Bronchus fibroblast of lung (primary cell): Measurements from ENCODE around the gene MEGF6. TPM values are rescaled to one million over a fixed set of nuclear protein-coding genes. Genes with fewer than 3 reads are reported as not detected.

Source experiments
- total RNA-seq: library from RNA; depleted of rRNA; stranded (reverse); fragments of >200 nt; gene quantifications from 2 replicates; pipeline ENCODE4 v1.2.3, GENCODE V29; 2015

The MEGF6 gene, protein sequence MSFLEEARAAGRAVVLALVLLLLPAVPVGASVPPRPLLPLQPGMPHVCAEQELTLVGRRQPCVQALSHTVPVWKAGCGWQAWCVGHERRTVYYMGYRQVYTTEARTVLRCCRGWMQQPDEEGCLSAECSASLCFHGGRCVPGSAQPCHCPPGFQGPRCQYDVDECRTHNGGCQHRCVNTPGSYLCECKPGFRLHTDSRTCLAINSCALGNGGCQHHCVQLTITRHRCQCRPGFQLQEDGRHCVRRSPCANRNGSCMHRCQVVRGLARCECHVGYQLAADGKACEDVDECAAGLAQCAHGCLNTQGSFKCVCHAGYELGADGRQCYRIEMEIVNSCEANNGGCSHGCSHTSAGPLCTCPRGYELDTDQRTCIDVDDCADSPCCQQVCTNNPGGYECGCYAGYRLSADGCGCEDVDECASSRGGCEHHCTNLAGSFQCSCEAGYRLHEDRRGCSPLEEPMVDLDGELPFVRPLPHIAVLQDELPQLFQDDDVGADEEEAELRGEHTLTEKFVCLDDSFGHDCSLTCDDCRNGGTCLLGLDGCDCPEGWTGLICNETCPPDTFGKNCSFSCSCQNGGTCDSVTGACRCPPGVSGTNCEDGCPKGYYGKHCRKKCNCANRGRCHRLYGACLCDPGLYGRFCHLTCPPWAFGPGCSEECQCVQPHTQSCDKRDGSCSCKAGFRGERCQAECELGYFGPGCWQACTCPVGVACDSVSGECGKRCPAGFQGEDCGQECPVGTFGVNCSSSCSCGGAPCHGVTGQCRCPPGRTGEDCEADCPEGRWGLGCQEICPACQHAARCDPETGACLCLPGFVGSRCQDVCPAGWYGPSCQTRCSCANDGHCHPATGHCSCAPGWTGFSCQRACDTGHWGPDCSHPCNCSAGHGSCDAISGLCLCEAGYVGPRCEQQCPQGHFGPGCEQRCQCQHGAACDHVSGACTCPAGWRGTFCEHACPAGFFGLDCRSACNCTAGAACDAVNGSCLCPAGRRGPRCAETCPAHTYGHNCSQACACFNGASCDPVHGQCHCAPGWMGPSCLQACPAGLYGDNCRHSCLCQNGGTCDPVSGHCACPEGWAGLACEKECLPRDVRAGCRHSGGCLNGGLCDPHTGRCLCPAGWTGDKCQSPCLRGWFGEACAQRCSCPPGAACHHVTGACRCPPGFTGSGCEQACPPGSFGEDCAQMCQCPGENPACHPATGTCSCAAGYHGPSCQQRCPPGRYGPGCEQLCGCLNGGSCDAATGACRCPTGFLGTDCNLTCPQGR (N-terminal part only)
- total RNA-seq, result 1.2 and 1.3 TPM in 2 replicates

DNA sequence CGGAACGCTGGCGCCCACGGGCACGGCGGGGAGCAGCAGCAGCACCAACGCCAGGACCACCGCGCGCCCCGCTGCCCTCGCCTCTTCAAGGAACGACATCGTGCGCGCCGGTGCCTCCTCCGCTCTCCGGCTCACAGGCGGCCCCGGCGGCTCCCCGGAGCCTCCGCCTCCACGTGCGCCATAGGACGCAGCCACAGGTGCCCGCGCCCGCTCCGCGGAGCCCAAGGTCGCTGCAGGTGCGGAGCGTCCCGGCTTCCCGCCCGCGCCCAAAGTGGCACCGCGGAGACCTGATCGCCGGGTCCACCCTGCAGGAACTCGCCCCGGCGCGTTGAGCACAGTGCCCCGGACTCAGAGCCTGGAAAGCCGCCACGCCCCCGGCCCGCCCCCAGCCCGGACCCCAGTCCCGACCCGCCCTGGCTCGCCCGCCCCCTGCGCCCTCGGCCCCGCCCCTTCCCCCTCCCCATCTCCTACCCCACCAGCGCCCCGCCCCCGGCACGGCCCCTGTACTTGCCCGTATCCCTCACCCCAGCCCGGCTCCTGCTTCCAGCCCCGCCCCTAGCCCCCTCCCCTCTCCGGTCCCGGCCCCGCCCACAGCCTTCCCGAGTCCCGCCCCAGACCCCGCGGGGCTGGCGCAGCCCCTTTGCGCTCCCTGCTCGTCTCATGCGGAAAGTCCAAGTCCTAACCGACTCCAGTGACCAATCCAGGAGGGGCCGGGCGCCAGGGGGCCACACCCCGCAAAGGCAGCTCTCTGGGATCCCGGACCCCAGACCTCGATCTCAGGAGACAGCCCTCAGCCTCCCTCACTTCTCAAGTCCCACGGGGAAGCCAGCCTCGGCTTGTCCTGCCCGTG is at the start of gene MEGF6:
Gene MEGF6, minus strand, starts transcription at position 339 of the 850 bp plus-strand sequence. Its CDS starts 240 bp downstream, at position 99.

GRCh38 chr1:3651930-3652547 is 40.7 kb upstream of the MEGF6 start, which contains the start of gene TP73:
Gene TP73 (plus strand): TSS chr1:3652516. CDS start chr1:3682366, 29,850 bp downstream.

DNA sequence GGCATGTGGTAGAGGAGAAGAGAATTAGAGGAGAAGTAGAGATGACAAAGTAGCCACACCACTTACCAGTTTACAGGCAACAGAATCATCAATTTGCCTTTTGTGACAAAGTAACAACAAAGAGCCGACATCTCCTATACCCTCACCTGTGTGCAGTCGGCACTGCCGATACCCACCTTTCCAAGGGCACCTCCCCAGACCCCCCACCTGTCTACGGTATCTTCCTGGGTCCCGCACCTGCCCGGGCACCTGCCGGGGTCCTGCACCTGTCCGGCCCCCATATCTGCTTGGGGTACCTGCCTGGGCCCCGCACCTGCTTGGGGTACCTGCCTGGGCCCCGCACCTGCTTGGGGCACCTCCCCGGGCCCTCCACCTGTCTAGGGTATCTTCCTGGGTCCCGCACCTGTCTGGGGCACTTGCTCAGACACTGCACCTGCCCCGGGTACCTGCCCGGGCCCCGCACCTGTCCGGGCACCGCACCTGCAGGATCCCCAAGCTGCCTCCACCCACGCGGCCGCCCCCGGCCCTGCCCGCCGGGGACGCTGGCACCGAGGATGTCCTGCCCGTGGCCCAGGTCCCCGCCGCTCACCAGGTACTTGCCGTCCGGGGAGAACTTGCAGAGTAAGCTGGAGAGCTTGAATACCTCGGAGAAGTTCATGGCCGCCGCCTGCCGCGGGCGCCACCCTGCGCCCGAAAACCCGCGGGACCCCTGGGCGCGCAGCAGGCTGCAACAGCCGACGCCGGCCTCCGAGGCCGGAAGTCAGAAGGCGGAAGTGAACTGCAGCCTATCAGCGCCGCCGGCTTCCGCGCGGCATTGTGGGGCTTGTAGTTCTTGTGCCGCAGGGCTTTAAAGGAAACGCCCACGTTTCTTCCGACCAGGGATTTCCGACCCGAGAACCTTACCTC is 38.3 kb upstream of the MEGF6 start, which contains the start of gene WRAP73:
Gene WRAP73, minus strand, starts transcription at position 762 of the 906 bp plus-strand sequence. Its CDS starts 104 bp downstream, at position 658.

DNA sequence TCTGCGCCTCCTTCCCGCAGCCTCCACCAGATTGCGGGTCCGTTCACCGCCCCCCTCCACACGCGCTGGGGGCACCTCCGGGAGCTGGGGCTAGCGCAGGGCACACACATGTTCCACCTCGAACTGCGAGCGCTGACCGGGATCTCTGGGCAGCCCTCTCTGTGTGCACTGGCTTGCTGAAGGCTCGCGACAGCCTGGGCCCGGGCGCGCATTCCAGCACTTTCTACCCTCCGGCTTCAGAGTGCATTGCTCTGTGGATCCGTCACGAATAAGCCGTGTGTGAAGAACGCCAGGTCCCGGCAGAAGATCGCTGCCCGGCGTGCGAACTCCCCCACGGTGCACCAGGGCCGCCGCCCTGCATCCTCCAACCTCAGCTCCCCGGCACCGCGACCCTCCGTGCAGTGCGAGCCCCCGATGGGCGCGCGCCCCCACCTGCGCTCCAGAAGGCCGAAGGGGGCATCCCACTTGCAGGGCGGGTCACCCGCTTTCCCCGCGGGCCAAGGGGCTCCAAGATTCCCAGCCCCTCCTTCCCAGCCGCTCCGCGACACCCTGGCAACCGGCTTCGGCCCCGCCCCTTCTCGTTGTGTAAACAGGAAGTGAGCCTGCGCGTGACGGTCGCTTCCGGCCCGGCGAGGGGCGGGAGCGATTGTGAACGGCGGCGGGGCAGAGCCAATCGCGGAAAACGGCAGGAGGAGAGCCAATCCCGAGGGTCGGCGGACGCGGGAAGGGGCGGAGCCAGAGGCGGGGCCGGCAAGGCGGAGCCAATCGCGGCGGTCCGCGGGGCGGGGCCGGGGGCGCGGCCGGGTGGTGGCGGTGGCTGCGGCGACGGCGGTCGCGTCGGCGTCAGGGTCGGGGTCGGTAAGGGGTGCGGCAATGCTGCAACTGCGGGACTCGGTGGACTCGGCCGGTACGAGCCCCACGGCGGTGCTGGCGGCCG is 13.2 kb upstream of the MEGF6 start, which contains the start of gene TPRG1L:
Gene TPRG1L, plus strand, starts transcription at position 816 of the 937 bp plus-strand sequence. Its CDS starts 58 bp downstream, at position 874.

DNA sequence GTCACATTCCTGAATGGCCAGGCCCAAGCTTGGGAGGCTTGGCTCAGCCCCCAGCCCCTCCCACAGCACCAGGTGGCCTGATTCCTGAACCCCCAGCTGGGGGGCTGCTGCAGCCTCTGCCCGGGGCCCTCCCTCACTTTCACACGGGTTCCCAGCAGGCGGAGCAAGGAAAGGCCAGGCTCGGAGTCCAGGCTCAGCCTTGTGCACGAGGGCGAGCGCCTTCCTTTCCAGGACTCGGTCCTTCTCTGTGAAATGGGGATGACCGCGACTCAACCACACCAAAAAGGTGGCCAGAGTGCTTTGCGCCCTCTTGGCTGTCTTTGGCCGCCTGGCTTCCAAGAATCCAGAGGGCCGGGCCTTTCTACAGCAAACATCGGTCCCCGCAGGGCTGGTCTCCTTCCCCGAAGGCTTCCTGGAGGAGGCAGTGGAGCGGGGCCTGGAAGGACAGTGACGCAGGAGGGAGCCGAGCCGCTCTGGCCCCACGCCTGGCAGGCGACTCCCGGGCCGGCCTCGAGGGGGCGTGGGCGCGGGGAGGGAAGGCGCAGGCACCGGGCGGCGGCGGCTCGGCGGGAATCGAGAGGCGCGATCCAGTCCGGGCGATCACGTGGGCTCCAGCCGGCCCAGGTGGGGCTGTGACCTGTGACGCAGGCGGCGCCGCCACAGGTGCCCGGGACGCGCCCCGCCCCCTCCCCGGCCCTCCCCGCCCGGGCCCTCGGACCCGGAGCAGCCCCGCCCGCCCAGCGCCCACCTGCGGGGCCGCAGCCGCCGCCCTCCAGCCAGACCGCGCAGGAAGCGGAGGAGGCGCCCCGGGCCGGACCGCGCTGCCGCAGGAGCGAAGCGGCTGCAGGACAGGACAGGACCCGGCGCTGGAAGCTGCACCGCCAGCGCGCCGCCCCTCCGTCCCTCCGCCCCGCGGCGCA is 157.2 kb downstream of the MEGF6 start, which contains the start of gene ARHGEF16:
Gene ARHGEF16, plus strand, starts transcription at position 775 of the 920 bp plus-strand sequence. CDS start 8,420 bp downstream, outside the sequence.

Other genes with a start within 250 kb of the MEGF6 start
- 0.15 and 0.17 TPM in 2 replicates for gene ARHGEF16, start 156.8 kb downstream of the MEGF6 start, total RNA-seq
- 10.6 and 10.9 TPM in 2 replicates for gene TPRG1L, start 13.5 kb upstream of the MEGF6 start, total RNA-seq
- gene WRAP73, start 38.6 kb upstream of the MEGF6 start, total RNA-seq, result 18.0 and 23.2 TPM in 2 replicates
- gene TP73, start 41.0 kb upstream of the MEGF6 start, total RNA-seq, result not detected in 2 replicates
- gene CCDC27, start 140.9 kb upstream of the MEGF6 start, total RNA-seq, result not detected in 2 replicates
- gene SMIM1, start 161.2 kb upstream of the MEGF6 start, total RNA-seq, result 5.6 and 10.9 TPM in 2 replicates
- 25.4 and 28.7 TPM in 2 replicates for gene LRRC47, start 185.0 kb upstream of the MEGF6 start, total RNA-seq
- 16.0 and 16.5 TPM in 2 replicates for gene CEP104, start 245.7 kb upstream of the MEGF6 start, total RNA-seq
- 7.7 and 9.2 TPM in 2 replicates for gene DFFB, start 246.0 kb upstream of the MEGF6 start, total RNA-seq